ENCODE data around the gene SGCD.

Gene SGCD

DNA sequence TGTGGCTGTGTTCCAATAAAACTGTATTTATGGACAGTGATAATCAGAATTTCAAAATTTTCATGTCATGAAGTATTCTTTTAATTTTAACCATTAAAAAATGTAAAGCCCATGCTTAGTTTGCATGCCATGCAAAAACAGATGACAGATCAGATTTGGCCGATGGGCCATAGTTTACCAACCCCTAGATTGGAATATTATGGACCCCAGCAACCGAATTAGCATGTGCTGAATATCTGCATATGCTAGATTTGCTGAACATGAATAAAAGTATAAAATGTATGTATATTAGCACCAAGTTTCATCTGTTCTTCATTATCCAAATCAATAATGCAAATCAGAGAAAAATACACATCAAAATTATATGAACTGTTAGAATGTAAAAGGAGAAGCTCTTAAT, 364.6 kb downstream of the SGCD start:
- DNase-seq (ENCODE audit: low read depth in 2 of 2), result no peak

DNA sequence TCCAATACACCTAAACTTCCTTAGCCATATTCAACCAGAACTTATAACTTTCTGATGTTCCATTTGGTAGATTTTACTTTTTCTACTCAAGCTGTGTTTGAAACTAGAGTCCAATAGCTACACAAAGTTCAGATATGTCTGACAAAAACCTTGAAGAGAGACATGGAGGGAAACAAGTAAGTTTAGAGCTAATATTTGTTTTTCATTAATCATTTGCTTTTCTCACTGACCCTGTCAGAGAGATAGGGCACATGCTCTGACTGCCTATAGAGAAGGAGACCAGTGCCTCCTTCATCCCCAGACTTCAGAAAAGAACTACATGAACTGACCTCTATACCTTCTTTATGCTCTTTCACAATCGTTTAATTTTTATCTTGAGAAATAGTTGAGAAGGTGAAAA, 366.1 kb downstream of the SGCD start:
- DNase-seq (ENCODE audit: low read depth in 2 of 2), result no peak

DNA sequence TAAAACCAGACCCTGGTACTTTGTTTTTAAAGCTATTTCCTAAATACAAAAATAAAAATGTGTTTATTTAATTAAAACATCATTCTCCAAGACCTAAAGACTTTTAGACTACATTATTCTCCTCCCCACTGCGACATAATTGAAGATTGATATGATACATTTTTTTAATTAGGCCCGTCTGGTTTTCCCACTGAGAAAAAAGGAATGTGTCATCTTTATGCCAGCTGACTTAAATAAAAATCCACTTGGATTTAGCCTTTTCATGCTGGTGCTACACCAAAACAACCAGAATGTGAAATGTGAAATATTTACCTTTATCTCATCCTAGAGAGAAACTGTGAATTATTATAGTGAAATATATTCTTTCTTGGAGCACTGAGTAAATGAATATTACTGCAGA, 367.6 kb downstream of the SGCD start:
- DNase-seq (ENCODE audit: low read depth in 2 of 2), result no peak

DNA sequence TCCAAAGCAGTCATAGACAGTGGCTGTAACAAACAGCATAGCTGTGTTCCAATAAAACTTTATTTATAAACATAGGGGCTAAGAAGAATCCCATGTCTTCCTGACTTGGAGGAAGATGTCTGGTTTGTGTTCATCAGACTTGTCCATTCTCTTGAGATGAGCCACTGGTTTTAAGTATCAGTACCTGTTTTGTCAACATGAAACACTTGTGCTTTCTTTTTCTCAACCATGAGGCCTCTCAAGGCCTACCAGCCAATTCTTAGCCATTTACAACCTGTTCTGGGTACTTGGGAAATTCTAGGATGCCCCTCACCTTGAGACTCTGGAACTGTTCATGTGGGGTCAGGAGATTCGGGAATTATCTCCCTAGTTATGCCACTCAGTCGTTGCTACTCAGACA, 368.8 kb downstream of the SGCD start:
- no peak for DNase-seq (ENCODE audit: low read depth in 2 of 2)

DNA sequence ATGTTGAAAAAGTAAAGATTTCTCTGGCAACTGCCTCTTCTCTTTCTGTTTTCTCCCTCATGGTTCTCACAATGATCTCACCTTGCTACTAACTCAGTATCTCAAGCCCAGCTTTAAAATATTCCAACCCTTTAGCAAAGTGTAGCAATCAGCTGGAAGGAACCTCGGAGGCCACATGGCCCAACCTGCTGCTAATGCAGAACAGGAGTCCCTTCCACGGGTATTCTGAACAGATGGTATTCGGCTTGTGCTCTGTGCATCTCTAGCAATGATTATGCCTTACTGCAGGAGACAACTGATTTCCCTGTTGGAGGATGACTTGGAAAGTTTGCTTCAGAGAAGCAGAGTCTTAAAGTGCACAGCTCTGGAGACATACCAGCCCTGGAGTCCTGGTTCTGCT, 371.4 kb downstream of the SGCD start:
- no peak for DNase-seq (ENCODE audit: low read depth in 2 of 2)

DNA sequence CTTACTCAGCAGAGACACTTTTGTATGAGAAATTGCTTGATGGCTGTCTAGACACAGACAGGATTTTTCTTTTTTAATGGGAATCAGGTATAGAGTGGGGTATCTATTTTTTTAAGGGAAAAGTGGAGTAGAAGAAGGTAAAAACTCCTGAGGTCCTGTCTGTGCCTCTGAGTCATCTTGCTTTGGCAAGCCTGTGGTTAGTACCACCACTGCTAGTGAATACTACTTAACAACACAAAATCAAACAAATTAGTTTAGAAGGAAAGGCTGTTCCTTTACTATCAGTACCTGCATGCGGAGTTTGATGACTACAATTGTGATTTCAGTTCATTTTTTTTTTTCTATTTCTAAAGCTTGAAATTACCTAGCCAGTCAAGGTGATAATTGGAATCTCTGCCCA, 372.2 kb downstream of the SGCD start:
- DNase-seq (ENCODE audit: low read depth in 2 of 2), result no peak

DNA sequence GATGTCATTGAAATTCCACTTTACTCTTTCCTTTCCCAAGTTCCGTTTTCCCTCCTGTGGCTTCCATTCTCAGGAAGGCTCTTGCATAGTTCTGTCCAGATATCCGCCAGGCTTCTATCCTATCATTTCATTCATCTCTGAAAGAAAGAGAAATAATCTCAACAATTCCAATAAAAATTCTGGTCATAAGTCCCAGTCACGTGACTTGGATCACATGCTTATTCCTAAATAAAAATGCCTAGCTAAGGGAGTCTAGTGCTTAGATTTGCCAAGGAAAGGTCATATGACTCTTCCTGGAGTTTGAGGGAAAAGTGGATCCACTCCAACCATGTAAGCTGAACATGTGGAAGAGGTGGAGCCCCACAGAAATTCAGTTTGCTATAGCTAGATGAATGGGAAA, 377.2 kb downstream of the SGCD start:
- no peak for DNase-seq (ENCODE audit: low read depth in 2 of 2)

DNA sequence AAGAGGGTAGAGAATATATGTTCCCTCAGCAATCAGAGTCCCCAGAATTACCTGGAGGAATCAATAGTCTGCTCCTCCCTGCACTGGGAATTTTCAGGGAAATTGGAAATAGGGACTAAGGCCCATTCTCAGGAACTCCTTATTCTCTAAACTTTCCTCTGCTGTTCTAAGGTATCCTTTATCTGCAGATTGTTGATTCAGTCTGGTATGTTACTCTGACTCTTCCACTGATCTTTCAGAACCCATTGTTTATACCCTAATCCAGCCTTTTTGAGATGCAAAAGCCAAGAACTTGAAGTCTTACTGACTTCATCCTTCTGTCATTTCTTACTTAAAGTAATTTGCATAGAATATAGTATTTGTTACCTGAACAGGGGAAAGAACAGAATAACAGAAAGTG, 379.7 kb downstream of the SGCD start:
- DNase-seq (ENCODE audit: low read depth in 2 of 2), result no peak

DNA sequence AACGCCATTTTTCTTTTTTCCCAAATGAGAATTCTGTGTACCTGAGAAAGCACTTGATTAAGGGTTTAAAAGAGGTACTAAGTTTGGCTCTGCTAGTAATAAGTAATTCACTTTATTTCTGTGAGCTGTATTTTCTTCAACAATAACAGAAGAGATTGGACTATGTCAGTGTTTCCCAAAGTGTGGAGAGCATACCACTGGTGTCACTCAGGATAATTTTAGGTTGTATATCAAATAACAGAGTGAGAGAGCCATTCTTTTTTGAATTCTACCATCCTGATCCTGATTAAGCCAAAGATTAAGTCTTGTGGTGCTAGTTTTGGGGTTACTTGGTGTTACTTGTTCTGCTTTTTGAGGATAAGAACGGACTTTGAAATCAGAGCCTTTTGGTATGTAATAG, 380.8 kb downstream of the SGCD start:
- DNase-seq (ENCODE audit: low read depth in 2 of 2), result no peak

DNA sequence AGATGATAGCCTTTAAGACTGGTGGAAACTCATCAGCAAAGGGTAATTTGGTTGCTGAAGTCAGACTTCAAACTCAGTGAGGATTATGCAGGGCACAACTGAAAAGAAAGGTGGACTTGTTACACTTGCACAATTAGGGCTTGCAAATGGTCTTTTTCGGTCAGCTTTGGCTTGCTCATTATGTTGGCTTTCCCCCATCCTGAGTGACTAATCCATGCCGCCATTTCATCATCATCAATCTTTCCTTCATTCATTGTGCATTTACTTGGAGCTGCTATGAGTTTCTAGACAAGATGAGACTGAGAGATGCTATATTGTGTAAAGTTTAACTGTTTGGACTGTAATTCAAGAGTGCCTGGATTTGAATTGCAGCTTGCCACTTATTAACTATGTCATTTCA, 388.3 kb downstream of the SGCD start:
- no peak for DNase-seq (ENCODE audit: low read depth in 2 of 2)

DNA sequence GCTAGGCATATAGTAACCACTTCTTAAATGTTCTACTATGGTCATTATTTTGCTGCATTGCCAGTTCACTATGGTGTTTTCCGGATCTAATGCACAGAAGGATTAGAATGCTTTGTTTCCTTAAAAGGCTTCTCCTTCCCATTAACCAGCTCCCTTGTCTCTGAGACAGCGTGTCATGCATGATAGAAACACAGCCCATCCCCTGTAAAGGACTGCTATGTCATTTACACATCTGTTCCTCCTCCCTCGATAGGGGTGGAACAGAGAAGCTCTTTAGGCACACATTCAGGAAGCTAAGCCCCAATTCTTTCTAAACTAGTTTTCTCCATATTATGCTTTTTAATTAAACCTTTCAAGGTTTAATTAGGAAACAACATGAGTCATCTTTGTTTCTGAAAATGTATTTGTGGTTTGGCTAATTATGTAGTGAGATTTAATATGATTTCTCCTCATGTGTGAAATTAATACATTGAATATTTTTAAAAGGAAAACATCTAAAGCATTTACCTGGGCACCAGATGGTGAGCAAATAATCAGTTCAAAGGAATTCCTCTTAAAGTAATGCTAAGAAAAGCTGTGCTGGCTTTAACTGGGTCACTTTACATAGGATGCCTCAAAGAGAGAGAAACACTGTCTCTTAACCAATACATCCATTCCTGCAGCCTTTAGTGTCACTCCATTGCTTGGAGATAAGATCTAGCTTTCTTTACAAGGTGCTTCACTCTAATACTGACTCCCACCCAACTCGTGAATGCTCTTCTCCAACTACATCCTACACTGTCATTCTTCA, 389.8 kb downstream of the SGCD start:
- DNase-seq (ENCODE audit: low read depth in 2 of 2), result no peak

DNA sequence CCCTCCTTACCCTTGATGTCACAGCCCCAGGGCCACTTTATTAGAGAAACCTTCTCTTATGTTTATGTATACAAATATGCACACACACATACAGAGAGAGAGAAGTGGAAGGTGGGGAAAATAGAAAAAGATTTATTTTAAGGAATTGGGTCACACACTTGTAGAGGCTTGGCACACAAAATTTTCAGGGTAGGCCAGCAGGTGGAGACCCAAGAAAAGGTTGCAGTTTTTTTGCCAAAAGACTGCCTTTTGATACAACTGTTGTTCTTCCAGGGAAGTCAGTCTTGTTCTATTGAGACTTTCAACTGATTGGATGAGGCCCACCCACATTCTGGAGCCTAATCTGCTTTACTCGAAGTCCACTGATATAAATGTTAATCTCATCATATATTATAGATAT, 392.0 kb downstream of the SGCD start:
- no peak for DNase-seq (ENCODE audit: low read depth in 2 of 2)

DNA sequence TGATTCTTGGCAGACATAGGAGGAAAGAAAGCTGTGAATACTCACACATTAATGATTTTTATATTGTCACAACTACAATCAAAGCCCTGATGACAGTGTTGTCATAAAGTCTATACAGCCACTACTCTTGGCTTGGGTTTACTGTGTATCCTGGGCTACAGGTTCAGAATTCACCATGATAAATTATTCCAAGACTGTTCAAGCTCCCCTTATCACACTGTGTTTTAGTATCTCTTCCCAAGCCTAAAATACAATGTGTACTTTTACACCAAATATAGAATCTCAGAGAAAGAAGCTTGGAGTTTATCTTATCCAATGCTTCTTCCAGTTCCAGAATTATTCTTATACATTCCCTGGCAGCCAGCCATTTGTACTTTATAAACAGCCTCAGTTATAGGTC, 395.4 kb downstream of the SGCD start:
- no peak for DNase-seq (ENCODE audit: low read depth in 2 of 2)

DNA sequence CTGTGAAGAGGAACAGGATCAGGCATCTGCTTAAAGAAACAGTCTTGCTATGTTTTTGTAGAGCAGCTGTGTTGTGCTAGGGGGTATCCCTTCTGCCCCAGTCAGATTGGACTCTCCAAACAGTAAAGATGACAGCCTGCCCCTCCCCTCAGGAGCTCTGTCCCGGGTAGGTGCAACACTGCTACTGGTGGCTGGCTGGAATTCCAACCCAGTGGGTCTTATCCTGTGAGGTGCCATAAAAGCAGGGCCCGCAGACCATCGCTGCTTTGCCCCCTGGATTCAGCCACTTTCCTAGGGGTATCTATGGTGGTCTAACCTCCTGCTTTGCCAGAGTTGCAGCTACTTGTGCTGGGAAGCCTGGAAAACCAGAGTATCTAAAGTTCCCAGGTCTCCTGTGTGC, 408.5 kb downstream of the SGCD start:
- DNase-seq (ENCODE audit: low read depth in 2 of 2), result no peak

DNA sequence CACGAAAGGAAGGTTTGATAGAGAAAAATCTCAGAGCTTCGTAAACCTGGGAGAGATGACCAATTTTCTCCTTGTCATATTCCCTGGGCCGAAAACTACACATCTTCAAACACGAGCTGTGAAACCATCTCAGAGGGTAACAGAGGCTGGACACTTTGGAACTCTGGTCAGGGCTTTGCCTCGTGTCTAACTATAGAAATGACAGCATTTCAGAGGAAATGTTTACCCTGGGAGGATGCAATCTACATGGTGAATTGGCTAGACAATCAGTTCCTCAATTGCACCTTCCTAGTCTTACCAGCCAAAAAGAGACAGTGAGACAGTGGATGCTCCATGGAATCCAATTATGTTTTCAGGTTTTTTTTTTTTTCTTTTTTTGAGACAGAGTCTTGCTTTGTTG, 414.6 kb downstream of the SGCD start:
- DNase-seq (ENCODE audit: low read depth in 2 of 2), result no peak

DNA sequence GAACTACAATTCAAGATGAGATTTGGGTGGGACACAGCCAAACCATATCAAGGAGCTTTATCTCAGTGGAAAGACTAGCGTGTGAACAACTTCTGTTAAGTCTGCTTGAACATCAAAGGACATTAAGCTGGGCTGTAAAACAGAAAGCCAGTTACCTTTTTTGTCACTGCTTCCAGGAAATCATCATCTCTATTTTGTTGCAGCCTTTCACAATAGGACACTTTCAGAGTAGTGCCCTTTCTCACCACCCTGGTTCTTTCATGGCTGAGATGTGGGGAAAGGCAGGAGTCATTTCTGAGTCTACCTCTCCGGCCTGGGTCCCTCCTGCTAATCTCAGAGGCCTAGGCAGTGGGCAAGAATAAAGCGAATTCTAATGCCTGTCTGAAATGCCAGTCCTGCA, 426.9 kb downstream of the SGCD start:
- no peak for DNase-seq (ENCODE audit: low read depth in 2 of 2)

DNA sequence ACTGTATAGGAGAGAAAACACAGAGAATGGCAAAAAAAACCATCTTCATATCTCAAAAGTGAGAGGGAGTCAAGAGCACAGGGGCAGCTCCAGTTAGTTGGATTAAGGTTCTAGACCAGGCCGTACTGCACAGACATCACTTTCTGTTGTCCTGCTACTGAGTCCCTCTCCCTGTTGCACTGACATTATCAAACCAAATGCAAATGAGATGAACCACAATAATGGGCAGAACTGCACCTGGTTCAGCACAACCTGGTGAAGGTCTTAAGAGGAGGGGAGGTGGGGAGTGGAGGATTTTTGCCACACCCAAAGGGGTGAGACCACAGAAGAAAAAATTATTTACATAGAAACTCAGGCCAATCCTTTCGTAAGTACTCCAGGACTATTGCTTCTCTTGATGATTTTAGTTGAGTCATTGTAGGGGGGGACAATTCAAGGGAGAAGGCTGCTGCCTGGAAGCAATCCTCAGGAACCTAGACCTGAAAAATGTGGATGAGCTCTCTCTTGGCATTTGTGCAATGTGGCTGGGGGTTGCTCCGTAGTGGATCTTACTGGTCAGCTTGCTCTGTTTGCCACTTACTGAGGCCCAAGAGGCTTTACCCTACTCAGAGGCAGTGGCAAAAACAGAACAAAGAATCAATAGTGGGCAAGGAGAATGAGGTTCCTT, 428.6 kb downstream of the SGCD start:
- no peak for DNase-seq (ENCODE audit: low read depth in 2 of 2)

DNA sequence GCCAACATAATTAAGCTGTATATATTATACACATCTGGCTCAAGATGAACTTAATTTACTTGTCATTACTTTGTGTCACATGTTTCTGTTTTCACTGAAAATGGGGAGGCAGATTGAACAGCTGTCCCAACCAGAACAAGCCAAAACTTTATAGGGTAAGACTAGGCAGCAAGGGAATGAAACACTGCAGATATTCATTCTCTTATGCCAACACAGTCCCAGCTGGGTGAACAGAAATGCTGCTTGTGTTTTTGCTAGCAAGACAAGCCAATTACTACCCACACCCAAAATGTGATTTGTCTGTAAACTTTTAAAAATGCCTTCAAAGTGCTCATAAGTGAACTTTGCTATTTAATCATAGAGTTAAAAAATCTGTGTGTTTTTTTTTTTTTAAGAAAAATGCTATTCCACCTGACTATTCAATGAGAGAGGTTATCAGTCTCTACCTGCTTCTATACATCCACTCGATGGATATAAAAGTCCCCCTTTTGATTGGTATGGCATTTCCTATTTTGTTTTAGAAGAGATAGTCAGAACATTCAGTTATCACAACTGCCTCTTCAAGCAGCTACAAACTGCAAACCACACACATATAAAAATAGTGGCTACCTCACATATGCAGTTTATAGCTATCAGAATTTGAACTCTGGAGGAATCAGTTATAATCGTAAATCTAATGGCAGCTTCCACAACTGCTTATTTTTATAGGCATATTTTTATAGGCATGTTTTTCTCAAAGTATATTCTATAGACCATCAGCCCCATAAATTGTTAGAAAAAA, 431.2 kb downstream of the SGCD start:
- DNase-seq (ENCODE audit: low read depth in 2 of 2), result no peak

DNA sequence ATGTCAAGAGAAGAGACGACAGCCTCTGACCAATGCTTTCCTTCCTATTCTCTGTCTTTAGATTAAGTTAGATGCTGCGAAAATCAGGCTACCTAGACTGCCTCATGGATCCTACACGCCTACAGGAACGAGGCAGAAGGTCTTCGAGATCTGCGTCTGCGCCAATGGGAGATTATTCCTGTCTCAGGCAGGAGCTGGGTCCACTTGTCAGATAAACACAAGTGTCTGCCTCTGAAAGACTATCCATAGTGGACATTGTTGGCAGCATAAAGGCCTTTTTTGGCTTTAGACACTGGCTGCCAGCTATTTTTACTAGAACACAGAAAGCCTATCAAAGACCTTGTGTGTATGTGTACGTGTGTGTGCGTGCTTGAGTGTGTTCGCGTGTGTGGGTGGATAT, 432.2 kb downstream of the SGCD start:
- no peak for DNase-seq (ENCODE audit: low read depth in 2 of 2)

DNA sequence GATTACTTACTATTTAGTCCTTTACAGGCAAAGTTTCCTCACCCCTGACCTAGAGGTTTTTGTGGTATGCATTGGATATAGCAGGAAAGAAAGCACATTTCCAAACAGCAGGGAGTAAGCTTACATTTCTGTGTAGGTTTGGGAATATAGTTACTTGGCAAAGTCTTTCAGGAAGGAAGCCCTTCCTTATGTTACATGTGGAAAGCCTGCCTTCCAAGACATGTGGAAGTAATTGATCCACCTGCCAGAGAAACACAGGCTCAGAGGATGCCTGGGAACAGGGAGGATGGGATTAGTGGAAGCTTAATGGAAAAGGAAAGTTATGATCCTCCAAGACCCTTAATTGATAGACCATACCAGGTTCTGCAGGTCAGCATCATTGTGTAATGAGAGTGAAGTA, 435.8 kb downstream of the SGCD start:
- no peak for DNase-seq (ENCODE audit: low read depth in 2 of 2)

DNA sequence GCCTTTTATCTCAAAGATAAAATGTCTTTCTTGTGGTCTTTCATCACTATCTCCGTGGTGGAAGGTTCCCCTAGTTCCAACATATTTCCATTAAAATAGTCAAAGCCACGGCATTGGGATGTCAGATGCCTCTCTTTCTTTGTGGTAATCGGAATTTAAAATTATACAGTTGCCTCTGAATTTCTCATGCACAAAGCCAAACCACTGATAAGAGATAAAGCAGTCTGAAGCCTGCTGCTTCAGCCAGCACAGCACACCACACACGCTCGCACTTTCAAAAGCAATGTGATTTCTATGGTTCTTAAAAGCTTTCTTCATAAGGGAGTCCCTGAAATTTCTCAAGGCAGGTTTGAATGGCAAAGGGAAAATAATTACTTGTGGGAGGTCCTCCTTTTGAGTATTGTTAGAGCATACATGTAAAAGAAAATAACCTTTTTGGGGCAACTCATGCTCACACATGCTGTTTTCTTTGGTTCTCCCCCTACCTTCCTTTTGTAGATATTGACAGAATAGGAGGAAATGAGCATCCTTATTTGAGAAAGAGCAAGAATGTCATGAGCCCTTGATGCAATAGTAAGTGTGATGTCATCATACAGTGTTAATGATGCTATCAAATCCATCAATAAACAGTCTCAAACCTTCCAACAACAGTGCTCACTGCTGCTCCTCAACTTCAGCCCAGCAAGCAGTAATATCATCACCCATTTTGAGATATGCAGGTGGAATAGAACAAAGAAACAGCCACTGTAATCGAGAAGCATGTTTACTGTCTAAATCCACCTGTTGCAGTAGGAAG, 437.4 kb downstream of the SGCD start:
- DNase-seq (ENCODE audit: low read depth in 2 of 2), result no peak

DNA sequence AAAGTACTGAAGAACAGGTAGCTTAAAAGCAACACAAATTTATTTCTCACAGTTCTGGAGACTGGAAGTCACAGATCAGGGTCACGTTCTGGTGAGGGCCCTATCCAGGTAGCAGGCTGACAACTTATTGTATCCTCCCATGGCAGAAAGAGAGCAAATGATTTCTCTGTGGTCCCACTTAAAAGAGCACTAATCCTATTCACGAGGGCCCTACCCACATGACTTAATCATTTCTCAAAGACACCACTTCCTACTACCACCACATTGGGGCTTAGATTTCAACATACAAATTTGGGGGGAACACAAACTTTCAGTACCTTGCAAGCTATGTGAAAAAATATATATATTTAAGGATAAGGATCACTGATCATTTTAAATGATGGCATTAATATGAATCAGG, 447.3 kb downstream of the SGCD start:
- no peak for DNase-seq (ENCODE audit: low read depth in 2 of 2)

Measured in stimulated activated CD4-positive, alpha-beta T cell treated with anti-CD3 and anti-CD28 coated beads, Interleukin-15, amount 100 ng/mL, for 48 hours (primary cell).